AG04450 (cell line): Measurements from ENCODE around the gene PBOV1. TPM values are rescaled to one million over a fixed set of nuclear protein-coding genes. Genes with fewer than 3 reads are reported as not detected.

Experiments
- CTCF ChIA-PET: fragments of 300-600, 350-600 bp; formaldehyde crosslinking; extraction: SDS; loops from one replicate; lab custom pipeline; 2022; ENCODE audit warnings: antibody characterized with exemption, inconsistent platforms; lab: Charles Lee
- POLR2A ChIA-PET: fragments of 350-600 bp; formaldehyde crosslinking; extraction: SDS; loops from one replicate; lab custom pipeline; 2021; ENCODE audit warnings: antibody characterized with exemption, inconsistent platforms; lab: Yijun Ruan, JAX
- DNase-seq: peaks from one replicate; pipeline ENCODE4 v3.0.0-alpha.2; 2011; ENCODE audit warnings: low read depth, low spot score
- H3K27ac ChIP-seq: one replicate; pipeline ENCODE4 v1.5.1; 2012; ENCODE audit warnings: low read depth, low read length, control low read depth
- H3K27me3 ChIP-seq: one replicate; pipeline ENCODE4 v1.6.0; 2012; ENCODE audit warnings: low read length; ENCODE audit not compliant: control insufficient read depth, insufficient read depth
- H3K4me3 ChIP-seq: 2 replicates; pipeline ENCODE4 v1.5.1; 2011; ENCODE audit warnings: mild to moderate bottlenecking, low read depth, low read length, control low read depth
- H3K9me3 ChIP-seq: 2 replicates; pipeline ENCODE4 v1.5.1; 2012; ENCODE audit warnings: low read length; ENCODE audit not compliant: control insufficient read depth, insufficient read depth
- polyA plus RNA-seq: library from polyadenylated mRNA; depleted of rRNA; stranded (reverse); fragments of >200 nt; gene quantifications from 2 replicates; pipeline ENCODE4 v1.2.3, GENCODE V29; 2011; rRNA removed
- TF ChIP-seq, protein P1 (sequence below): IDR thresholded peaks from 2 replicates; pipeline ENCODE4 v1.5.1; 2011; ENCODE audit warnings: low read depth, low read length, control low read depth, inconsistent platforms

Gene PBOV1
- polyA plus RNA-seq, 1 experiment: not detected

DNA sequence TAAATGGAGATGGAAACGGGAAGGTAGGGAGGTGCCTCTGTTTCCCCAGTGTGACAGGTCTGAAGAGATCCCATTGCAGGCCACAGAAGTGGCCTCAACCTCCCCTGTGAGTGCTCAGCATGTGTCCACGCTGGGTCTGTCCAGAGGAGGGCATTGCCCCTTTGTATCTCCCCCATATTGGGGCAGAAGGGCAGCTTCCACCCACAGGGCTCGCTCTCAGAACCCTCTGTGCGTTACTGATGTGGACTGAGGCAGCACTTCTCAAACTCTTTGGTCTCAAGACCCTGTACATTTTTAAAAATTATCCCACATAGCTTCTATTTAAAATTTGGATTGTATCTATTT is 34.5 kb downstream of the PBOV1 start:
- H3K9me3 ChIP-seq: no peaks in the 10 kb centered on the region
- POLR2A ChIA-PET: no interaction called here
- peaks cover 6% of the 10 kb centered on the region for H3K27me3 ChIP-seq
- CTCF ChIA-PET: interaction anchor here (1.2 kb wide), 1 partner anchor 180 kb away, joined by 3 read pairs; no protein-coding TSS in a partner anchor
- H3K27ac ChIP-seq: no peak overlapping the region
- TF ChIP-seq, protein P1, sequence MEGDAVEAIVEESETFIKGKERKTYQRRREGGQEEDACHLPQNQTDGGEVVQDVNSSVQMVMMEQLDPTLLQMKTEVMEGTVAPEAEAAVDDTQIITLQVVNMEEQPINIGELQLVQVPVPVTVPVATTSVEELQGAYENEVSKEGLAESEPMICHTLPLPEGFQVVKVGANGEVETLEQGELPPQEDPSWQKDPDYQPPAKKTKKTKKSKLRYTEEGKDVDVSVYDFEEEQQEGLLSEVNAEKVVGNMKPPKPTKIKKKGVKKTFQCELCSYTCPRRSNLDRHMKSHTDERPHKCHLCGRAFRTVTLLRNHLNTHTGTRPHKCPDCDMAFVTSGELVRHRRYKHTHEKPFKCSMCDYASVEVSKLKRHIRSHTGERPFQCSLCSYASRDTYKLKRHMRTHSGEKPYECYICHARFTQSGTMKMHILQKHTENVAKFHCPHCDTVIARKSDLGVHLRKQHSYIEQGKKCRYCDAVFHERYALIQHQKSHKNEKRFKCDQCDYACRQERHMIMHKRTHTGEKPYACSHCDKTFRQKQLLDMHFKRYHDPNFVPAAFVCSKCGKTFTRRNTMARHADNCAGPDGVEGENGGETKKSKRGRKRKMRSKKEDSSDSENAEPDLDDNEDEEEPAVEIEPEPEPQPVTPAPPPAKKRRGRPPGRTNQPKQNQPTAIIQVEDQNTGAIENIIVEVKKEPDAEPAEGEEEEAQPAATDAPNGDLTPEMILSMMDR: no peak
- DNase-seq: no peak
- no peak overlapping the region for H3K4me3 ChIP-seq

DNA sequence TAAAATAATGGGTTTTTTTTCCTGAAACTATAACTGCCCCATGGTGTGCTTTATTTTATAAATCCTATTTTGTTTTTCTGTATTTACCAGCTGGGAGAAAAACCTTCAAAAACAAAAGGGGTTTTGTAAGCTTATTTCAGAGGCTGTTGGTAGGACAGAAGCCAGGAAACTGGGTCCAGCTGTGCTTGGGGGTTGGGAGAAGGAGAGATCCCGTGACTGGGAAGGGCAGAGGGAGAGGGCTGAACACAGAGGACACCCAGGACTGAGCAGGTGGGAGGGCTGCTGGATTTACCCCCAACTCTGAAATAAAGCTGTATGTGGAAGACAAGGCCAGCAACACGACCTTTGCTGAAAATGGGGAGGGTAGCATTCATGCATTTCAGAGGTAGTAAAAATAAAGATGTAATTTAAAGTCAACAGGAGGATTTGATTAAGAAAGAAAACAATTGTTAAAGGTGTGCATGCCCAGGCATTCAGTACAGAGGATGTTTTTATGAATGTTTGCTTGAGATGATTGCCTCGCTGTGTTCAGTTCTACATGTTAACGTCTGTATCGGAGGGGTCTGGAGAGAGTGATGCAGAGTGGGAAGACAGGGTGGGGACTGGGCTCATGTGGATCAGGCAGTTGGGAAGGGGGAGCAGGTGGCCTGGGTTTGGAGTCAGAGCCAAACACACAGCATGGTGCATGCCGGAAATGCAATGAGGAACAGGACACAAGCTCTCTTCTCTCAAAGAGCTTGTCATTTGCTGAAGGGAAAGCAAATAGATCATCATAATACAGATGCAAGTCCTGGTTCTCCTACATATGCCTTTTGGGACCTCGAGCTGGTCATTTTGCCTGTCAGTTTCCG is 35.1 kb downstream of the PBOV1 start:
- Histone ChIP-seq H3K27me3 (peaks cover 6% of the 10 kb centered on the region), H3K27ac (no peak overlapping the region), H3K9me3 (no peaks in the 10 kb centered on the region), H3K4me3 (no peak overlapping the region)
- TF ChIP-seq, protein P1: no peak
- ChIA-PET POLR2A (no interaction called here), CTCF (interaction anchor here (1.2 kb wide), 1 partner anchor 180 kb away, joined by 3 read pairs; no protein-coding TSS in a partner anchor)
- no peak for DNase-seq

DNA sequence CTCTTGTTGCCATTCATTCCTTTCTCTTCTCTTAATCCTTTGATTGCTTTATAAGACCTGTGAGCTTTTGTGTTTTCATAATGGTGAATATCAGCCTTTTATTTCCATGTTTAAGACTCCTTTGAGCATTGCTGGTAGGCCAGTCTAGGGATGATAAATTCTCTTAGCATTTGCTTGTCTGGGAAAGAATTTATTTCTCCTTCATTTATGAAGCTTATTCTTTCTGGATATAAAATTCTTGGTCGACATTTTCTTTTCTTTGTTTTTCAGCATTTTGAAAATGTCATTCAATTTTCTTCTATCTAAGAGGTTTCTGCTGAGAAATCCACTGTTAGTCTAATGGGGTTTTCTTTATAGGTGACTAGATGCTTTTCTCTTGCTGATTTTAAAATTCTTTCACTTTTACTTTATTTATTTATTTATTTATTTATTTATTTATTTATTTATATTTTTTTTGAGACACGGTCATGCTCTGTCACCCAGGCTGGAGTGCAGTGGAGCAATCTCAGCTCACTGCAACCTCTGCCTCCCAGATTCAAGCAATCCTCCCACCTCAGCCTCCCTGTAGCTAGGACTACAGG is 41.5 kb downstream of the PBOV1 start:
- POLR2A ChIA-PET: no interaction called here
- no peaks in the 10 kb centered on the region for H3K27me3 ChIP-seq
- 0 out of 2 replicates have a peak, but pooled peaks cover 4% of the 10 kb centered on the region for H3K9me3 ChIP-seq
- CTCF ChIA-PET: interaction anchor here (0.6 to 1.1 kb wide), 2 partner anchors 9 to 341 kb away, joined by 4 read pairs; no protein-coding TSS in a partner anchor
- H3K4me3 ChIP-seq: no peak overlapping the region
- H3K27ac ChIP-seq: no peak overlapping the region
- no peak for DNase-seq
- TF ChIP-seq, protein P1: no peak

DNA sequence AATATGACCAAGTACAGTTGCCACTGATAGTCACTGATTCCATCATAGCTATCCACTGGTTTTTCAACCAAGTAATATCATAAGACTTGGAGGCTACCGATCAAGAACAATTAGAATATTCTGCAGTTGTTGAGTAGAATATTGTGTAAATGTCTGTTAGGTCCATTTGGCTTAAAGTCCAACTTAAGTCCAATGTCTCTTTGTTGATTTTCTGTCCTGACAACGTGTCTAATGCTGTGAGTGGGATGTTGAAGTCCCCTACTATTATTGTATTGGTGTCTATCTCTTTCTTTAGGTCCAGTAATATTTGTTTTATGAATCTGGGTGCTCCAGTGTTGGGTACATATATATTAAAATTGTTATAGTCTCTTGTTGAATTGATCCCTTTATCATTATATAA is 42.7 kb downstream of the PBOV1 start:
- ChIA-PET POLR2A (no interaction called here), CTCF (no interaction called here)
- TF ChIP-seq, protein P1: no peak
- DNase-seq: no peak
- no peak overlapping the region for H3K27ac ChIP-seq
- no peaks in the 10 kb centered on the region for H3K27me3 ChIP-seq
- no peak overlapping the region for H3K4me3 ChIP-seq
- 0 out of 2 replicates have a peak, but pooled peaks cover 4% of the 10 kb centered on the region for H3K9me3 ChIP-seq

Other genes starting within 250 kb of the PBOV1 start
- gene PERP, start 111.1 kb downstream of the PBOV1 start, polyA plus RNA-seq: 40.5 and 47.6 TPM in 2 replicates
- gene ARFGEF3, start 56.6 kb downstream of the PBOV1 start, polyA plus RNA-seq: 0.02 and 0.04 TPM in 2 replicates
- gene SMIM28, start 159.4 kb upstream of the PBOV1 start, polyA plus RNA-seq: not detected in 2 replicates
- gene HEBP2, start 185.7 kb upstream of the PBOV1 start, polyA plus RNA-seq: 10.1 and 16.8 TPM in 2 replicates